ENCODE data around the gene PDIA2. TPM values are rescaled to one million over a fixed set of nuclear protein-coding genes. Genes with fewer than 3 reads are reported as not detected.
A peak's percentile ranks its signal among the peaks of the same experiment; 100 is the strongest.

PDIA2 gene
- total RNA-seq, 1 experiment from 2014 or later = not detected

- Histone ChIP-seq H3K4me3 (ENCODE audit: low read depth, low read length, poor library complexity, severe bottlenecking) (no peak overlapping the region), H3K27ac (ENCODE audit: low read depth, low read length, poor library complexity, severe bottlenecking) (no peak overlapping the region), H3K4me1 (ENCODE audit: insufficient read depth, low read length, poor library complexity, severe bottlenecking) (no peaks in the 10 kb centered on the region), H3K9me3 (ENCODE audit: low read depth, low read length, poor library complexity, severe bottlenecking) (no peaks in the 10 kb centered on the region), H3K36me3 (ENCODE audit: insufficient read depth, low read length, poor library complexity, severe bottlenecking) (peaks cover 15% of the 10 kb centered on the region), H3K27me3 (replicated peaks; ENCODE audit: insufficient read depth, low read depth, low read length, poor library complexity) (peaks cover 10% of the 10 kb centered on the region)
- CTCF ChIA-PET = no interaction called here
- POLR2A ChIA-PET (ENCODE audit: low non-redundant PET) = no interaction called here
- no peak for DNase-seq (ENCODE audit: low spot score)
- intact Hi-C loops (cut with micrococcal nuclease; ENCODE audit: unreplicated experiment) = no loop called here
- no TSS peak for BruUV-seq (replicated peaks)
- TF ChIP-seq CTCF (conservative IDR thresholded peaks at IDR 0.05; ENCODE audit: low read depth, low read length) (no peak), EZH2 (IDR thresholded peaks at IDR 0.05; ENCODE audit: borderline replicate concordance, low read depth, low read length, poor library complexity, severe bottlenecking) (no peak)
Measured at GRCh38 chr16:285146-286055, 2.4 kb downstream of the PDIA2 start.

GRCh38 chr16:286491-287297 lies 3.7 kb downstream of the PDIA2 start:
- Histone ChIP-seq H3K36me3 (ENCODE audit: insufficient read depth, low read length, poor library complexity, severe bottlenecking) (peaks cover 15% of the 10 kb centered on the region), H3K4me3 (ENCODE audit: low read depth, low read length, poor library complexity, severe bottlenecking) (no peak overlapping the region), H3K9me3 (ENCODE audit: low read depth, low read length, poor library complexity, severe bottlenecking) (no peaks in the 10 kb centered on the region), H3K27me3 (replicated peaks; ENCODE audit: insufficient read depth, low read depth, low read length, poor library complexity) (no peaks in the 10 kb centered on the region), H3K4me1 (ENCODE audit: insufficient read depth, low read length, poor library complexity, severe bottlenecking) (no peaks in the 10 kb centered on the region), H3K27ac (ENCODE audit: low read depth, low read length, poor library complexity, severe bottlenecking) (no peak overlapping the region)
- POLR2A ChIA-PET (ENCODE audit: low non-redundant PET) = no interaction called here
- CTCF ChIA-PET = no interaction called here
- no TSS peak for BruUV-seq (replicated peaks)
- no peak for DNase-seq (ENCODE audit: low spot score)
- TF ChIP-seq CTCF (conservative IDR thresholded peaks at IDR 0.05; ENCODE audit: low read depth, low read length) (no peak), EZH2 (IDR thresholded peaks at IDR 0.05; ENCODE audit: borderline replicate concordance, low read depth, low read length, poor library complexity, severe bottlenecking) (no peak)
- intact Hi-C loops (cut with micrococcal nuclease; ENCODE audit: unreplicated experiment) = no loop called here

- intact Hi-C loops (cut with micrococcal nuclease; ENCODE audit: unreplicated experiment) = no loop called here
- Histone ChIP-seq H3K27me3 (replicated peaks; ENCODE audit: insufficient read depth, low read depth, low read length, poor library complexity) (no peaks in the 10 kb centered on the region), H3K4me1 (ENCODE audit: insufficient read depth, low read length, poor library complexity, severe bottlenecking) (no peaks in the 10 kb centered on the region), H3K27ac (ENCODE audit: low read depth, low read length, poor library complexity, severe bottlenecking) (no peak overlapping the region), H3K4me3 (ENCODE audit: low read depth, low read length, poor library complexity, severe bottlenecking) (no peak overlapping the region), H3K36me3 (ENCODE audit: insufficient read depth, low read length, poor library complexity, severe bottlenecking) (peaks cover 15% of the 10 kb centered on the region), H3K9me3 (ENCODE audit: low read depth, low read length, poor library complexity, severe bottlenecking) (no peaks in the 10 kb centered on the region)
- no TSS peak for BruUV-seq (replicated peaks)
- TF ChIP-seq EZH2 (IDR thresholded peaks at IDR 0.05; ENCODE audit: borderline replicate concordance, low read depth, low read length, poor library complexity, severe bottlenecking) = no peak
- TF ChIP-seq CTCF (conservative IDR thresholded peaks at IDR 0.05; ENCODE audit: low read depth, low read length) = peak; percentile 44
- DNase-seq (ENCODE audit: low spot score) = peak; percentile 34
- CTCF ChIA-PET = no interaction called here
- POLR2A ChIA-PET (ENCODE audit: low non-redundant PET) = no interaction called here
Measured at GRCh38 chr16:287298-287811, 4.4 kb downstream of the PDIA2 start.

Measured in A673 (cell line).